GM19455 (cell line): ENCODE data around the gene SKIC8.

Experiments used
- ATAC-seq: cut with Tn5 transposase; IDR thresholded peaks from one replicate; pipeline ENCODE4 v1.9.1; 2021; ENCODE audit not compliant: unreplicated experiment

SKIC8 gene

DNA sequence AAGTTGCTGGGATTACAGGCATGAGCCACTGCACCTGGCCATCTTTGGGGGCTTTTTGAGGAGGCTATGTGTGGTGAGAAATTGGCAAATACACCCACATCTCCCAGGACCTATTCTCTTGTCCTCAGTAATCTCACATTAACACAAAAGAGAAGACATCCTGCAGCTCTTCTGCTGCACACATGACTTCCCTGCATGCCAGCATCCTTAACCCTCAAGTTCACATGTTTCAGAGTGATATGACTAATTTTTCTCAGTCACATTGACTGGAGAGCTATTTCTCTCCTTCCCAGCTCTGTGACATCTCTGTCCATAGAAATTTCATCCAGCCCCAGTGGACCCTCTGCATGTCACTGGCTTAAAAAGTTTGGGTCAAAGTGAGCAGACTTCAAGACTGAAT is 1.9 kb upstream of the SKIC8 start:
- no peak for ATAC-seq

DNA sequence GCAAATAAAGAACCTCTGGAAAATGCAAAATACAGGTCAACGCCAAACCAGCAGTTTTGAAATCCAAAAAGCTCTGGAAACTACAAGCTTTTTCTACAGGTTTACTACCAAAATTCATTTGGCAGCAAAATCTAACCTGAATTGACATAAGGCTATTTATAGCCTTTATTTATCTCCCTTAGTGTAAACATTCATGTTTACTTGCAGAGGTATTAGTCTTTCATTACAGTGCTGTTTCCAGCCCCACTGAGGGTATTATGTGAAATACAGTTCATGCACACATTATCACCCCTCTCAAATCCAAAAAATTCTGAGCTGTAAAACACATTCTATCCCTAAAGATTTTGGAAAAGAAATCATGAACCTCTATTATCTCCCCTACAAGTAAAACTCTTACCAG is 7.2 kb downstream of the SKIC8 start:
- no peak for ATAC-seq

DNA sequence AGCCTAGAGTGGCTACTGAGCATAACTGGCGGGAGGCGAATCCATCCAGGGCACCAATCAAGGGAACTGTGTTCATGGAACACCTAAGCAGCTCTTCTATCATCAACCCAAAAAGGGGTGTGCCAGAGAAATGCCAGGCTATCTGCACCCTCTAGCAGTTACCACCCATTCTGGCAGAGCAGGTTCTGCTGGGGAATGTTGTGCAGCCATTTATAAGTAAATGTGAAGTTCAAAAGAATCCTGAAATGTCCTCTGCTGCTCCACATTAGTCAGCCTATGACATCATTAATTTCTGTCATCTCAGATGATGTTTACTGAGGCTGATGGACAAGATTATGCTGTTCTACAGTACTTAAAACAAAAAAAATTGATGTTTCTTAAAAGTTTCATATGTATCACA is 7.7 kb downstream of the SKIC8 start:
- ATAC-seq: no peak

DNA sequence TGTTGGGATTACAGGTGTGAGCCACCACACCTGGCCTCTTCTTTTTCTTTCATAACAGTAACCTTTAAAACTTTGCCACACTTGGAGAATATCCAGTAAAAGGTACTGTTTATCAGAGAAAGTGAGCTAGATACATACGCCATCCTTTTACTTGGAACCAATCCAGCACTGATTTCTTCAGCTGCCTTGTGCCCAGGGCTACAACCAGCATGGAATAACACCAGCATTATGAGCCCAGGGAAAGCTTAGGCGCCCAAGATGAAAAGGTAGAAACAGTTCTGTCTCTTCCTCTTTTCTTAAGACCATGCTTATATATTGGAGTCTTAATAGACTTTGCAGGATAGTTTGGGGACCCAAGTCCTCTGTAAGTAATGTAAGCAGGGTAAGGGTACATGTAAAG is 8.4 kb downstream of the SKIC8 start:
- no peak for ATAC-seq

DNA sequence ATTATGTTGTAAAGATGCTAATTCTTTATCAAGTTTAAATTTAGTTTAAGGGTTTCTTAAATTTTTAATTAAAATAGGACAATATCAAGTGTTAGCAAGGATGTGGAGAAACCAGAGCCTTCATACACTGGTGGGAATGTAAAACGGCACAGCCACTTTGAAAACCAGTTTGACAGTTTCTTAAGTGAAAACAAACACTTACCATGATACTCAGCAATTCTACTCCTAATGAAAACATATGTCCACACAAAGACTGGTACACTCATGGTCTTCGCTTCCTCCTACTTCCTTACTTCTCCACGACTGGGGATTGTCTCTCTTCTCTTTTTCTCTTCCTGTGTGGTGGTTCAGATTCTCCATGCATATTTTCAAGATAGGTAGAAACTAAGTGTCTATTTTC is 9.2 kb downstream of the SKIC8 start:
- ATAC-seq: no peak

DNA sequence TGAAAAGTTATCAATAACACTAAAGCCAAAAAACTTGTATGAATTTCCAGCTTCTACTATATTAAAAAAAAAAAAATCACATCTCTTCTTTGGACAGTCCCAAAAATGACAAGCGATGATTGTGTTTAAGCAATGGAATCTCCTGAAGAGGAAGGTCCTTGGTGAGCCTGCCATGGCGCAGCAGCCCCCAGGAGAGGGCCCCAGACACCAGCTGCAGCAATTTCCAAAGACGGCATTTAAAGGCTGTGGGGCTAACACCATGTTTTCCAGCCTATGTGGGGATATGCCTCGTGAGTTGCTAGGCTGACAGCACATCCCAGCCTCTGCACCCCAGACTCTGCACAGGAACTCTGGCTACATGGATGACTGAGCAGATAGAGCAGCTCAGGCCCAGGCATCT is 14.7 kb downstream of the SKIC8 start:
- no peak for ATAC-seq

DNA sequence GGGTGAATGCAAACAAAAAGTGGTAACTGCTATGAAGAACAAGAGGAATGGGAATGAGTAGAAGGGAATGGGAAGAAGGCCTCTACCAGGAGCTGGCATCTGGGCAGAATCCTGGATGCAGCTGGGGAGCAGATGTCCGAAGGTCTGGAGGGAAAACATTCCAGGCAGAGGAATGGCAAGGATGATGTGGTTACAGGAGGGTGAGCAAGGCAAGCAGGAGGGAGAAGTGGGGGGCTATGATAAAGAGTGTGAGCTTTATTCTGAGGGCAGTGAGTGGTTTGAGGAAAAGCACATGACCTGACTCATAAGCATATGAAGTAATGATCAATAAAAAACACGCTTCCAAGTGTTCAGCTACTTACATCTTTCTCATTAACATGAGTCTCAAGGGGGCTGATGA is 17.1 kb downstream of the SKIC8 start:
- no peak for ATAC-seq

DNA sequence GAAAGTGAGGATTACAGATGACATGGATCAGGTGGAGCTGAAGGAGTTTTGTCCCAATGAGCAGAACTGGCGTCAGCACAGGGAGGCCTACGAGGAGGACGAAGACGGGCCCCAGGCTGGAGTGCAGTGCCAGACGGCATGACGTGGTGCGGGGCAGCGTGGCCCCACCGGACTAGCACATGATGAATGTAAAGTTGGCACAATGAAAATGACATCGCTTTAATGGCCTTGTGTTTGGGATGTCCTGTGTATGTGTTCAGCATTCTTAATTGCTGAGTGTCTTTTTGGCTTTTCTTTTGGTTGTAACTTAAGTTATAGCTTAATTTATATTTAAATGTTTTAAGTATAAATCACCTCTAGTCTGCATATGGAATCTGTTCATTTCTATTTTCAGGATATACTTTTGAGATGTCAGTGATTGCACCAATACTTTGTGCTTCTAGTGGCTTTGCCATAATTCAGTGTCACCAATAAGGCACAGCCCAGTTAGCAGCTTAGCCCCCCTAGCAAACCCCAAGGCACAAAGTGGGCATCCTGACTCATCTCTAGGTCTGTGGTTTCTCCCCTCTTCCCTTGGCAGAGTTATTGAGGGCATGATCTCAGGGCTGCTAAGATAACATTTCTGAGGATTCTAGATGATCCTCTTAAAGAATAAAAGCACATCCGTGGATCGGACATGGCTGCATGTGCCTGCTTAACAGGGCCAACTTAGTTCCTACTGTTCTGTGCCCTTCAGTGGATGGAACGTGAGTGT is 18.9 kb downstream of the SKIC8 start:
- ATAC-seq: no peak

DNA sequence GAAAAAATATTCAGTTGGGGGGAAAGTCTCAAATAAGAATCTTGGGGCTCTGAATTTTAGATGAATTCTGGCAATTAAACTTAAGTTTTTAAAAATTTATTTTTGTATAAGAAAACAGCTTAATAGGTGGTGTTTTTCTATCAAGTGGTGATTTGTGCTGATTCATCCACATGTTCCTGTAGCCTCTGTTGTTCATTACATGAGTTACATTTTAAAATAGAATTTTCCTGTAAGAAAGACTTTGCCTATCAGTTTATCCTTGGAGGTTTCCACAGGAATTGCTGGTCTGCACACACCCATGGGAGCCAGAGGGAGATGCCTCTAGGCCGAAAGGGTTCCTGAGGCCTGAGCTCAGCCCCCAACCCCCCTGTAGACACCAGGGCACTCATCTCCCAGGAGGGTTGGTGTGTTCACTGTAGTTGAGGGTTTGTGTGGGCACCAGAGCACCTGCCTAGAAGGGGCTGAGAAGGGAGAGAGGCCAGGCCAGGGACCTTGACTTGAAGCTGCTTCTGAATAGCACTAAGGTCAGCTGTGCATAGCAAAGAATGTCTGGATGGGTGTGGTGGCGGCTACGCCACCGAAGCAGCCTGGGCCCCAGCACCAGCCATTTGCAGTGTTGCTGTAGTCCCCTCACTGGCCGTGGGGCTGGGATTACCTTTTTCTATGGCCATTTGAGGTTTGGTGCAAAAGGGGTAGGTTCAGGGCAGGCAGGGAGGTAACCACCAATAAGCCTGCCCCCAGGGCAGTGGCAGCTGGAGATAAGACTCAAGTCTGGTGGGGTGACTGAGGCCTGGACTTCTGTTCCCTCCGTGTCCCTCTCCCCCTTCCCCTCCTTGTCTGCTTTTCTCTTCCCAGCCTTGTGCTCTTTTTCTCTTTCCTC is 23.1 kb downstream of the SKIC8 start:
- no peak for ATAC-seq

DNA sequence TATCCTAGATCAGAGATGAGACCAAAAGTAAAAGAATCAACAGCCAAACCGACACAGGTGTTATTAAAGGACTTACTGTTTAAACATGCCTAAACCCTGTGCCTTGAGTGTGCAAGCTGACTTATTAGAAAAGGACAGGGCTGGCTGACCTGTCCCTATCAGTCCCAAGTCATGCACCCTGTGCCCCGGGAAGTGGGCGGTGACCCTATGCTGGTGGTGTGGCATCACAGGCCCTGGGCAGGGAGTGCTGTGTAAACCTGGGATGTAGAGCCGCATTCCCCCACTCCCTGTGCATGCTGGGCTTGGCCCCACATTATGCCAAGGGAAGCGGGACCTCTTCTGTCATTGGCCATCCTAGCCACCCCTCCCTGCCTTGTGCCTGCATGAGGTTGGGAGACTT is 24.4 kb downstream of the SKIC8 start:
- ATAC-seq: no peak

DNA sequence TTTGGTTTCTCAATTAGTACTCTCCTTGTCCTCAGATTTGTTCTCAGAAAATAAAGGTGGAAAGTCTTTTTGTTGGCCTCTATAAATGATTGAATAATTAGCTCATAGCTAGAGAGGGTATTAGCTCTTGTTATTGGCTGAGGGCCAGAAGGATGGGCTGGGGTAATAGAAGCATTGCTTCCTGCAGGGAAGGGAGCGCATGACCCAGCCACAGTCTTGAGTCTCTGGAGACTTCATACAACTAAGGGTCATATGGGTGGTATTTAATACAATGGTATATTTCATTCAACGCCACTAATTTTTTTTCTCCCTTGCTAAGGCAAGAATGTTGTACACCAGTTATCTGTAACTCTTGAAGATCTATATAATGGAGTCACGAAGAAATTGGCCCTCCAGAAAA is 26.6 kb downstream of the SKIC8 start:
- ATAC-seq: no peak

DNA sequence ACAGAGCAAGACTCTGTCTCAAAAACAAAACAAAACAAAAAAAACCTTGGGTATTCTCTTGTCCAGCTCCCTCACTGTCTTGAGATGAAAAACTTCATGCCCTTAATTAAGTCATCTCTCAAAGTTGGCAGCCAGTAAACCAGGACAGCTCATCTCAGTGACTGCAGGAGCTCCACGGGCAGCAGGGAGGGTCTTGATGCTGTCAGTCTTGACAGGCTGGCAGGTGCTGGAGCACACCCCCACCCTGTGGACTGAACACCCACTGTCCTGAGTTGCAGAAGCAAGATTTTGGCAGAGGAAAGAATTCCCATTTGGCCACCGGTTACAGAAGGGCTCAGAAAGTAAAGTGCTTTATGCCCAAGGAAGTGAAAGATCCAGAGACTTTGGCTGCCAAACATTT is 27.1 kb downstream of the SKIC8 start:
- no peak for ATAC-seq

DNA sequence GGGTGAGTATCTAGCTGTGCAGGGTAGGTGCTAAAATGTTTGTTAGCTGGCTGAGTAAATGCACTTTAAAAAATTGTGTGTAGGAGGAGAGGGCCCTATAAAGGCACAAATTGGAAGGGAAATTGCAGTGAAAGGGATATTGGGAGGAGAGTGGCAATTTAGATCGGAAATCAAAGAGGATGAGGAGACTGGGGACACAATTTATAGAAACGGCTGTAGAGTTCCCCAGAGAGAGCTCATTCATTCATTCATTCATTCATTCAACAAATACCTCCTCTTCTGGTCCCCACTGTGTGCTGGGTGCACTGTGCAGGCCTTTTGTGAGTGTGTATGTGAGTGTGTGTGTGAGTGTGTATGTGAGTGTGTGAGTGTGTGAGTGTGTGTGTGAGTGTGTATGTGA is 32.6 kb downstream of the SKIC8 start:
- no peak for ATAC-seq

DNA sequence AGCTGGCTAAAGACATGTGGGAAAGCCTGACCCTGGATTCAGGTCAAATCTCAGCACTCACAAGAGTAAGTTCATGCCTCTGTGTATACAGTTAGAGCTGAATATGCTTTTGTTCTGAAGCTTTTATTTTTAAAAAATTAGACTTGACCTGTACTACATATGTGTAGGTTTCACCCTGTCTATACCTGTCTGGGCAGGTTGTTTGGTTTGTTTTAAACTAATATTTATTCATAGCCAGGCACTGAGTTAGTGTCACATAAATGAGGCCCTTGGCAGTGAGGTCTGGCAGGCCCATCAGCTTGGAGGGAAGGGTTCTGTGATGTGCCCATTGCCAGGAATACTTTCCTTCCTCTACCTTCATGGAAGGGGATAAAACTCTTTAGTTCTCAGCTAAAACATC is 33.2 kb downstream of the SKIC8 start:
- no peak for ATAC-seq

DNA sequence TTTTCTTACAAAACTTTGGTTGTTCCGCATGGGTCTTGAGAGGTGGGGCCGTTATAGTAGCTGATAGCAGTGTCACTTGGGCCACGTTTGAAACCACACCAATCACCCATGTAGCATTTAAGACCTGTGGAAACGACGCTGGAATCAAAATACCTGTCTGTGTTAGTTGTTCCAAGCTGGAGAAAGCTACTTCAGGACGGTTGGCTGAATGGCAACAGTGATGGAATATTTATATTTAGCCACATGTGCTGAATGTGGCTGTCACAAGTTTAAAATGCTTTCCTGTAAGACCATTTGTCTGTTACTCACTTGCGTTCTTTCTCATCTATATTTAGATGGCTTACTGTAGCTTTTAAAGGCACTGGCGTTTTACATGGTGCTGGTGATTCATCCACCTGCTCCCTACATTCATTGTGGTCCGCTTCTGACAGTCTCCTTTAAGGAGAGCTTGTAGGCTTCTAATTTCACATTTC is 33.6 kb downstream of the SKIC8 start:
- no peak for ATAC-seq

DNA sequence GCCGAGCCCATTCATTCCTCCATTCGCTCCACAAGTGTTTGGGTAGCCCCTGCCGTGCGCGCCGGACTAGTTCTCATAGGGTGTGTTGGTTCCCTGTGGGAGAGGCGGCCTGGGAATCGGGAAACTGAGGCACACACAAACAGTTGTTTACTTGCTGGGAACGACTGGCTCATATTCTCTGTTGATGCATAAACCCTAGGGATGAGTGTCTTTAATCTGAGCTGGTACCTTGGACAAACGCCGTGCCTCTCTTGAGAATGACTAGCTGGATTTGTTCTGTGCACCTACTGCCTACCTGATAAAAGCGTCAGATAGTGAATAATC is 34.3 kb downstream of the SKIC8 start:
- ATAC-seq: no peak

DNA sequence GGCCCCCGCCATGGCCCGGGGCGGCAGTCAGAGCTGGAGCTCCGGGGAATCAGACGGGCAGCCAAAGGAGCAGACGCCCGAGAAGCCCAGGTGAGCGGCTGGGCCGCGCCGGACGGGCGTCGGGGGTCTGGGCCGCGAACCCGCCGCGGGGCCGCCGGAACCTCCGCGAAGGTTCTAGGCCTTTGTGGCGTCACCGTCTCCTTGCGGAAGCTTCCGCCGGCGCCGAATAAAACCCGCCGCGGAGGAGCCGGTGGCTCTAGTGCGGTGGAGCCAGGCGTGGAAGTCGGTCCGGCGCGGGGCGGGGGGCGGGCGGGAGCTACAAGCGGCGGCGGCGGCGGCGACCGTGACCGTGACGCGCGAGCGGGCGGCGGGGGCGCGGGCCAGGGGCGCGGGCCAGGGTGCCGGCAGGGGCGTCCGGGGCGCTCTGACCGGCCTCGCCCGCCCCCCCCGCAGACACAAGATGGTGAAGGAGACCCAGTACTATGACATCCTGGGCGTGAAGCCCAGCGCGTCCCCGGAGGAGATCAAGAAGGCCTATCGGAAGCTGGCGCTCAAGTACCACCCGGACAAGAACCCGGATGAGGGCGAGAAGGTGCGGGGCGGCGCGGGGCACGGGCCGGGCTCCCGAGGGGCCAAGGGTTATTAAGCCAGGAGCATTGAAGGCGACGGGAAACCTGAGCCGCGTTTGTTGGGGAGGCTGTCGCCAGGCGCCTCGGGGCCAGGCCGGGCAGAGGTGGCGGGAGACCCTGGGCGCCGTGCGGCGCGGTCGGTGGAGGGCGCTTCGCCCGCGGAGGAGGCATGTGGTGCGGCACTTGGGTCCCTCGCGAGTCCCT is 34.9 kb downstream of the SKIC8 start, which contains the start of gene DNAJA4:
TSS of gene DNAJA4 (plus strand) at position 259 of the 833 bp plus-strand sequence. CDS start at position 461, 202 bp downstream.
- no peak for ATAC-seq

DNA sequence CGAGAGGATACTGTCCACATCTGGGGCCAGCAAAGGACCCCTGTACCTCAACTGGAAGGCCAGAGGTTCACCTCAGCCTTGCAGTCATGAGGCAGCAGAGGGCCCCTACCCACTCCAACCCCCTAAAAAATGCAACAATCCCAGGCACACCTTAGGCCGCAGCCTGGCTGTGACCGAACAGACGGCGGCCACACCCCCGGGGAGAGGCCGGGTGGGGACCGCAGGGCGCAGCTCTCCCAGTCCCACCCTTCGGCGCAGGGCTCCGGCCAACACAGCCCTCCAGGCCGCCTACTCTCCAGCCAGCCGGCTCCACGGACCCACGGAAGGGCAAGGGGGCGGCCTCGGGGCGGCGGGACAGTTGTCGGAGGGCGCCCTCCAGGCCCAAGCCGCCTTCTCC is 35.5 kb downstream of the SKIC8 start:
- ATAC-seq: no peak

DNA sequence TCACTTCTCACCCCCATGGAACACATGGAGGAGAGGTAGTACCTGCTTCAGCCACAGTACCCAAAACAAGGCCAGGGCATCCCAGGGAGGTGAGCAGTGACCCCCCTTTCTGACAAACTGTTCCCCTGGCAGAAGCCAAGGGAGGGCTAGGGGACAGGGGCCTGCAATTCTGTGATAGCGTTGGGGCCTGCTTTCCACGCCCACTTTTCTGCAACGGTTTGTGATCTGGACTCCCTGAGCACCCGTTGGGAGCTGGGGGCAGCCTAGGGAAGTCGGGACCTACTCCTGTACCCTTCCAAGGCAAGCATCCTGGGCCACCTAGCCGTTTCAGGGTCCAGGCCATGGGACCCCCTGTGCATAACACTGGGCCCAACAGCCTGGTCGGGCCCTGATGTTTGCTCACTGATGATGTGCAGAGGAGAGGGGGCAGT is 36.0 kb downstream of the SKIC8 start:
- no peak for ATAC-seq

DNA sequence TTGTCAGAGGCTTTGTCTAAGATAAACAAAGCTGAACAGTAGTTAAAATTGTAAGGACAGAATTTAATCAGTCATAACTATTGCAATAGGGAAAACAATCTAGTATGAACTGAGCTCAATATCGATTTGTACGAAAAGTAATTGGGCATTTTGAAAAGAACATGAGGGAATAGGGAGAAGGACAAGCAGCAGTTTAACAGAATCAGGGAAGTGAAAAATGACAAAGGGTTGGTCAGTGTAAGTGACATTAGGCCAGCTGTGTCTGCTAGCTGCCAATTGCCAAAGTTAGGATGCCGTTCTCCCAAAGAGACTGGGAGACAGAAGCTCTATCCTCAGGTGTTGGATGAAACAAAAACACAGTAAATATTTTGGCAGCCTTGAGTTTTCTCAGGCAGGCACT is 38.3 kb downstream of the SKIC8 start:
- no peak for ATAC-seq

DNA sequence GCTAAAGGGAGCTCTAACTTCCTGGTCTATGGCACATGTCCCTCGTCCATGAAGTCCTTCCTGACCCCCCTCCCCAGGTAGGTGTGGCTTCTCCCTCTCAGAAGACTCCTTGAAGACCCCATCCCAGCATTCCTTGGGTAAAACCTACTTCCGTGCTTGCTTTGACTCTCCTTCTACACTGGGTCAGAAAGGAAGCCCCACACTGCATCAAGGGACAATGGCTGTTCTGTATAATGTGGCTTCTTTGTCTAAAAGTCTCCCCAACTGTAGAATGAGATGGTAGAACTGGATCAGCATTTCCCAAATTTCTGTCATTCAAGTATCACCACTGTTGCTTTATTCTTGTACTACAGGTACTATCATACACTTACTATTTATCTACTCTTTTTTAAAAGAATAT is 38.9 kb downstream of the SKIC8 start:
- ATAC-seq: no peak
